Muscle of leg (tissue), 11 donors: ENCODE data around the gene CD300LF. TPM values are rescaled to one million over a fixed set of nuclear protein-coding genes. Genes with fewer than 3 reads are reported as not detected.

Source experiments
- DNase-seq: peaks from one replicate; pipeline ENCODE4 v3.0.0; 2013
- H3K27ac ChIP-seq: one replicate; pipeline ENCODE4 v1.5.1; 2013; ENCODE audit warnings: mild to moderate bottlenecking, low read length, control low read depth
- H3K27me3 ChIP-seq: one replicate; pipeline ENCODE4 v1.6.1; 2013; ENCODE audit warnings: low read length; ENCODE audit not compliant: control insufficient read depth, insufficient read depth
- H3K36me3 ChIP-seq: one replicate; pipeline ENCODE4 v1.6.1; 2013; ENCODE audit warnings: low read length; ENCODE audit not compliant: control insufficient read depth, insufficient read depth
- H3K4me1 ChIP-seq: one replicate; pipeline ENCODE4 v1.6.1; 2013; ENCODE audit warnings: low read length; ENCODE audit not compliant: control insufficient read depth, insufficient read depth
- H3K4me3 ChIP-seq: one replicate; pipeline ENCODE4 v1.5.1; 2013; ENCODE audit warnings: low read length, control low read depth
- H3K9me3 ChIP-seq: replicated peaks from 2 replicates; pipeline ENCODE4 v1.6.1; 2013; ENCODE audit warnings: low read depth, low read length; ENCODE audit not compliant: control insufficient read depth
- WGBS: methylation state at CpG from one replicate; pipeline ENCODE4 v1.1.5; 2013; ENCODE audit warnings: missing lambda C conversion rate; ENCODE audit not compliant: insufficient coverage; 5-methylcytosine and 5-hydroxymethylcytosine counted together
- polyA plus RNA-seq, 8 donors: library from polyadenylated mRNA; unstranded; fragments of 120-200 nt; gene quantifications; one replicate each; pipeline versions ENCODE4 v1.2.1 to v1.2.3, GENCODE V29; 2013; ENCODE audit warnings: inconsistent platforms in 1 of 8, low replicate concordance in 1 of 8; ENCODE audit not compliant: insufficient read length in 8 of 8, insufficient read depth in 1 of 8
- total RNA-seq: library from RNA; stranded (reverse); fragments of 120-200 nt; gene quantifications from one replicate; pipeline ENCODE4 v1.2.4, GENCODE V29; 2013

The CD300LF gene
- total and polyA plus RNA-seq, 9 donors: 0.21 to 0.65 (median 0.45) TPM

- Histone ChIP-seq H3K27me3 (peaks cover 11% of the 10 kb centered on the region), H3K27ac (no peak overlapping the region), H3K4me3 (no peak overlapping the region), H3K9me3 (no peaks in the 10 kb centered on the region), H3K4me1 (no peaks in the 10 kb centered on the region), H3K36me3 (no peaks in the 10 kb centered on the region)
- 81% methylated on average over 8 of the region's 12 CpGs for WGBS
- DNase-seq: no peak
Observed at GRCh38 chr17:74713171-74713755, 540 bp upstream of the CD300LF start.

- WGBS: 67% methylated on average over 6 of the region's 7 CpGs
- no peaks in the 10 kb centered on the region for H3K36me3 ChIP-seq
- no peak for DNase-seq
- no peaks in the 10 kb centered on the region for H3K9me3 ChIP-seq
- no peaks in the 10 kb centered on the region for H3K4me1 ChIP-seq
- peak overlapping the region; percentile 13 for H3K27ac ChIP-seq
- H3K4me3 ChIP-seq: no peak overlapping the region
- peaks cover 11% of the 10 kb centered on the region for H3K27me3 ChIP-seq
Observed at GRCh38 chr17:74712301-74712700, 422 bp downstream of the CD300LF start.

GRCh38 chr17:74711058-74711824, 1.5 kb downstream of the CD300LF start:
- Histone ChIP-seq H3K4me3 (no peak overlapping the region), H3K4me1 (no peaks in the 10 kb centered on the region), H3K27me3 (peaks cover 13% of the 10 kb centered on the region), H3K36me3 (no peaks in the 10 kb centered on the region), H3K27ac (no peak overlapping the region), H3K9me3 (no peaks in the 10 kb centered on the region)
- 59% methylated on average over 10 of the region's 12 CpGs for WGBS
- DNase-seq: no peak

GRCh38 chr17:74704544-74704943, 8.2 kb downstream of the CD300LF start:
- DNase-seq: no peak

GRCh38 chr17:74703311-74703710, 9.4 kb downstream of the CD300LF start:
- Histone ChIP-seq H3K36me3 (no peaks in the 10 kb centered on the region), H3K27ac (no peak overlapping the region), H3K4me1 (no peaks in the 10 kb centered on the region), H3K4me3 (no peak overlapping the region), H3K27me3 (peaks cover 5% of the 10 kb centered on the region), H3K9me3 (no peaks in the 10 kb centered on the region)
- 82% methylated on average over 1 of the region's 2 CpGs for WGBS
- no peak for DNase-seq

More at GRCh38 chr17:74704544-74704943, 8.2 kb downstream of the CD300LF start:
- Histone ChIP-seq H3K36me3 (no peaks in the 10 kb centered on the region), H3K4me3 (no peak overlapping the region), H3K9me3 (no peaks in the 10 kb centered on the region), H3K4me1 (no peaks in the 10 kb centered on the region), H3K27ac (no peak overlapping the region), H3K27me3 (peaks cover 5% of the 10 kb centered on the region)
- WGBS: 86% methylated on average over 5 of the region's 8 CpGs

GRCh38 chr17:74702116-74702871, 10.4 kb downstream of the CD300LF start:
- Histone ChIP-seq H3K9me3 (no peaks in the 10 kb centered on the region), H3K4me3 (no peak overlapping the region), H3K4me1 (no peaks in the 10 kb centered on the region), H3K36me3 (no peaks in the 10 kb centered on the region), H3K27me3 (peaks cover 5% of the 10 kb centered on the region), H3K27ac (no peak overlapping the region)
- WGBS: 64% methylated on average over 3 of the region's 9 CpGs
- DNase-seq: peak; percentile 16

GRCh38 chr17:74699236-74699635, 13.5 kb downstream of the CD300LF start:
- peaks cover 6% of the 10 kb centered on the region for H3K27me3 ChIP-seq

GRCh38 chr17:74698069-74698468, 14.7 kb downstream of the CD300LF start:
- Histone ChIP-seq H3K4me3 (no peak overlapping the region), H3K27me3 (peaks cover 7% of the 10 kb centered on the region), H3K9me3 (no peaks in the 10 kb centered on the region), H3K27ac (no peak overlapping the region), H3K36me3 (no peaks in the 10 kb centered on the region), H3K4me1 (no peaks in the 10 kb centered on the region)
- 73% methylated on average over 4 of the region's 7 CpGs for WGBS
- DNase-seq: no peak

More at GRCh38 chr17:74699236-74699635, 13.5 kb downstream of the CD300LF start:
- Histone ChIP-seq H3K36me3 (no peaks in the 10 kb centered on the region), H3K9me3 (no peaks in the 10 kb centered on the region), H3K27ac (no peak overlapping the region), H3K4me3 (no peak overlapping the region), H3K4me1 (no peaks in the 10 kb centered on the region)
- WGBS: 84% methylated on average over 6 of the region's 9 CpGs
- DNase-seq: no peak

- Histone ChIP-seq H3K4me1 (no peaks in the 10 kb centered on the region), H3K27me3 (peaks cover 6% of the 10 kb centered on the region), H3K4me3 (no peak overlapping the region), H3K36me3 (no peaks in the 10 kb centered on the region), H3K9me3 (no peaks in the 10 kb centered on the region), H3K27ac (no peak overlapping the region)
- WGBS: 80% methylated on average over 1 of the region's 2 CpGs
- DNase-seq: peak; percentile 29
Observed at GRCh38 chr17:74697515-74697914, 15.2 kb downstream of the CD300LF start.

GRCh38 chr17:74695629-74696028, 17.1 kb downstream of the CD300LF start:
- Histone ChIP-seq H3K27me3 (peaks cover 8% of the 10 kb centered on the region), H3K36me3 (no peaks in the 10 kb centered on the region), H3K4me1 (no peaks in the 10 kb centered on the region), H3K27ac (no peak overlapping the region), H3K9me3 (no peaks in the 10 kb centered on the region), H3K4me3 (no peak overlapping the region)
- WGBS: 75% methylated on average over 5 of the region's 11 CpGs
- DNase-seq: no peak
